HG03139 (cell line): ENCODE data around the gene STX1A.

ENCODE experiments used
- ATAC-seq: cut with Tn5 transposase; IDR thresholded peaks from one replicate; pipeline ENCODE4 v1.9.1; 2021; ENCODE audit not compliant: unreplicated experiment

The STX1A gene

GRCh38 chr7:73708961-73709549 lies 10.4 kb downstream of the STX1A start:
- ATAC-seq = no peak

DNA sequence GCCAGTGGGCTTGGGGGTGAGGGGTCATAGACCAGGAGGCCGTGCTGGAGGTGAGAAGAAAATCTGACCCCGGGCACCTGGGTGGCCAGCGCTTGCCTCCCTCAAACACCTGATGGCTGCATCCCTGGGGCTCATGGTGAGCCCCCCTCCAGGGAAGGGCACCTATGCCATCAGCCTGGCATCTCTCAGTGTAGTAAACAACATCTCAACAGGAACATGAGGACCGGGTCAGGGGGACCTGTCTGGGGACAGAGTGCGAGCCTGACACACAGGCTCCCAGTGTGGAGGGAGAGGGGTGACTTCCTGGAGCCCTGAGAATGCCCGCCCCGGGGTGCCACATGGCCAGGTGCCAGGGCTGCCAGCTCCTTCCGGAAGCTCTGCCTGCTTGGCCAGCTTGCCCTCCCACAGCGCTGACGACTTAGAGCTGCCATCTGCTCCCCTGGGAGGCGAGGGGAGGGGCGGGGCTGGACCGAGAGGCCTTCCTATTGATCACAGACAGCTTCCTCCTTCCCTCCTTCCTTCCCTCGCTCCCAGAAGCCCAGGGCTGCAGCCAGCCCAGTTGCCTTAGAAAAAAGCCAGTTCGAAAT lies 12.3 kb downstream of the STX1A start:
- ATAC-seq = no peak

DNA sequence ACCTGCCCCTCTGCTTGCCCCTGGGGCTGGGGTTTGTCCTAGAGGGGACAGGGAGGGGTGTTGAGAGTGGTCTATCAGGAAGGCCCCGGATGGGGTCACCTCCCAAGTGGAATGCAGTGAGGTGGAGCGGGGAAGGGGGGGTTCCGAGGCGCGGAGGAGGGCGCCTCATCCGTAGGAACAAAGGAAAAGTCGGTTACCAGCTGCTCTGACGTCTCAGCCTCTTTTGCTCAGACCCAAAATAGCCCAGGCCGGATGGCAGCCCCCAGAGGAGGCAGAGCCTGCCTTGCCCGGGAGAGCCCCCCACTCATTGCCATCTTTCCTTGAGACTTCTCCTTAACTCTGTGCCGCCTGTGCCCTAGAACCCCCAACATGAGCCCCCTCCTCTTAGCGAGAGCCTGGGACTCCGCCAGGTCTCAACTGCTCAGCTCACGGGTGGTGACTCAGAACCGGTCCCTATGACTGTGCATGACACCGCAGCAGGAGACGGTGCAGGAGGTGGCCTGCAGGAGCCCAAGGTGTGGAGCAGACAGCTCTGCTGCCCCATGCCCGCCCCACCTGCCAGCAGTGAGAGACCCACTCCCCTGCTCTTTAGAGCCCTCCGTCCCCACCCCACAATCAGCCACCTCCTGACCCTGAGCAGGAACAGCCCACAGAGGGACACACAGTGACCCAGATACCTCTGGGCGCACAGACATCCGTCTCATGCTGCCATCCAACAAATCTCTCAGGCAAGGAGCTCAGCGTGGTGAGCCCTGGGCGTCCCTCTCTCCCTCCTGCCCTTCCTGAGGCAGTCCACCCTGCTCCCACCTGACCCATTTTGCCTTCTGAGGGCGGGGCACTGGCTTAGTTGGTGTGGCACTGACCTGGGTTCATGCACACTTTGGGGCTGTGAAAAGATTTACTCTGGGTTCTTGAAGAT lies 13.1 kb downstream of the STX1A start:
- ATAC-seq = no peak

DNA sequence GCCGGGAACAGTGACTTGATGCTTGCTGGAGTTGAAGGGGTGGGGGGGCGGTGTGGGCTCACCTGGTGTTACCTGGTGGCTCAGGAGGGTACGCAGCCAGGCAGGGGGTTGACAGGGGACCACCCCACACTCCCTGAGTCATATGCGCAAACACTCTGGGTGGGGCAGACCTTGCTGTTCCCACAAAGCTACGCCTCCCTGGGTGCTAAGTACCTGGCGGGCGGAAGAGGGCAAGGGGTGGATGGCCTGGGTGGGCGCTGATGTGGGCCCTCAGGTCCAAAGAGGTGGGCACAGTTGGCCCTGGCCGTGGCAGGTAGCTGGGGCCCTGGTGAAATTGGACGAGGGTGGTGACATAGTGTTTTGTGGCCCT lies 13.9 kb downstream of the STX1A start:
- no peak for ATAC-seq

- no peak for ATAC-seq
Observed at GRCh38 chr7:73704640-73705550, 14.6 kb downstream of the STX1A start.

DNA sequence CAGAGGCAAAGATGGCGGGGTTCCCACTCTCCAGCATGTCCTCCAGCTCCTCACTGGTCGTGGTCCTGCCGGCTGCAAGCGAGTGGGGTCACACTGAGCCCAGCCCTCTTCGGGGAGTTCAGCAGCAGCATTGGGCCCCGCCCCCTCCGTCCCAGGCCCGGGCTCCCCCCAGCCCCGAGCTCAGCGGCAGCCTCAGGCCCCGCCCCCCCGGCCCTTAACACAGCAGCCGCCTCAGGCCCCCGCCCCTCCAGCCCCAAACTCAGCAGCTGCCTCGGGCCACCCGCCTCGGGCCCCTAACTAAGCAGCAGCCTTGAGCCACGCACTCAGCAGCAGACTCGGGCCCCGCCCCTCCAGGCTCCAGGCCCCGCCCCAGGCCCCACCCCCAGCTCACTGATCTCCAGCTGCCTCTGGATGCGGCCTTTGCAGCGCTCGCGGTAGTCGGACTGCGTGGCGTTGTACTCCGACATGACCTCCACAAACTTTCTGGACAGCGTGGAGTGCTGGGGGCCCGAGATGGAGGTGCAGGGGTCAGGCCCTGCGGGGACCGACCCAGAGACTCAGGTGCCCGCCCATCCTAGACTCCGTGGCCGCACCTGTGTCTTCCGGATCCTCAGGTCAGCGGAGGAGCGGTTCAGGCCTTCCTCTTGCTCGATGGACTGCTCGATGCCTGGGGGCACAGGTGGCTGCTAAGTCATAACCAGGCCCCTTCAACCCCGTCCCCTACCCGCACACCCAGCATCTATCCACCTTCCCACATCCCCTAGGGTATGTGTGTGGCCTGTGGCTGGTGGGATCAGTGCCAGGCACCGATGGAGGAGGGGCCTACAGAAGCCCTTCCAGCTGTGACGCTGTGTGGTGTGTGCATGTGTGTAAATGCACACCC lies 15.5 kb downstream of the STX1A start:
- ATAC-seq = no peak

DNA sequence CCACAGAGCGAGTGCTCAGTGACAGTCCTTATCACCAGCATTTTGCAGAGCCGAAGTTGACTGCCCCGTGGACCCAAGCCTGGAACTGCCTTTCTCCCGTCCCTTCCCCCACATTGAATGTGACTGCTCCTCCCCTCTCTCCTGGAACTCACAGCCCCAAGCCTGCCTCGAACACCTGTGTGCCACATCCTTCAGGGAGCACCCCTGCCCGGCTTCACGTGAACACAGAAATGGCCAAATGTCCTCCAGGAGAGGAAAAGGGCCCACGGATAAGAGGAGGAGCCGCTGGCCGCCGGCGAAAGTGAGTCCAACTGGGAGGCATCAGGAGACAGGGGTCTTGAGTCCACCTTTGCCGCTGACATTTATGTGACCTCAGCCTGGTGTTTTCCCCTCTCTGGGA lies 16.2 kb downstream of the STX1A start:
- ATAC-seq = no peak

- ATAC-seq = no peak
Observed at GRCh38 chr7:73702665-73703064, 16.8 kb downstream of the STX1A start.

- ATAC-seq = no peak
Observed at GRCh38 chr7:73702226-73702625, 17.2 kb downstream of the STX1A start.

DNA sequence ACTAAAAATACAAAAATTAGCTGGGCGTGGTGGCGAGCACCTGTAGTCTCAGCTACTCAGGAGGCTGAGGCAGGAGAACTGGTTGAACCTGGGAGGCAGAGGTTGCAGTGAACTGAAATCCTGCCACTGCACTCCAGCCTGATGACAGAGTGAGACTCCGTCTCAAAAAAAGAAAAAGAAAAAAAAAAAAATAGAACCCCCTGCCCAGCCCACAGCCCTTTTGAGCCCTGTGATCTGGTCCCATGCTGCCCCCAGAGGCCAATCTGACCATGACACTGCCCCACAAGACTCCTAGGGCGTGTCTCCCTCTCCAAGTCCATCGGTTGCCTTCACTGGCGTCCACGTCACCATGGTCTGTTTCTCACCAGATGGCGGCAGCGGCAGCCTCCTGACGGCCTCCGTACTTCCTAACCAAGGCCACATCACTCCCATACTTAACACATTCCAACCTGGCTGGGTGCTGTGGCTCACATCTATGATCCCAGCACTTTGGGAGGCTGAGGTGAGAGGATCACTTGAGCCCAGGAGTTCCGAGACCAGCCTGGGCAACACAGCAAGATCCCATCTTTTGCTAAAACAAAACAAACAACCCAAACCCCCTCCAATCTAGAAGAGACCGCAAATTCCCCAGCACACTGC lies 18.0 kb downstream of the STX1A start:
- ATAC-seq = no peak

GRCh38 chr7:73700581-73701134 lies 18.8 kb downstream of the STX1A start:
- ATAC-seq = no peak

DNA sequence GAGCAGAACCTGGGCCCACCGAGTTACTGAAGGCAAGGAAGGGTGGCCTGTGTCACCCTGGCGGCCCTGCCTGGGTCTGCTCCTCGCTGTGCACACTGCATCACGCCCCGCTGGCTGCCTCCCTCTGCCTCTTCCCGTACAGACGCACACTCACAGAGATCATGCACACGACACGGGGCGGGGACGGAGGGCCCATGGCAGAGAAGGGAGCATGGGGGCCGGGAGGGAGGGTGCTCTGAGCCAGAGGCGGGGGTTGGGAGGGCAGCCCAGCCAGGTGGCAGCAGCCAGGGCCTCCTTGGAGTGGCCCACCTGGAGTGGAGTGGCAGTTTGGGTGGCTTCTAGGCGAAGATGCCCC lies 19.4 kb downstream of the STX1A start:
- no peak for ATAC-seq

DNA sequence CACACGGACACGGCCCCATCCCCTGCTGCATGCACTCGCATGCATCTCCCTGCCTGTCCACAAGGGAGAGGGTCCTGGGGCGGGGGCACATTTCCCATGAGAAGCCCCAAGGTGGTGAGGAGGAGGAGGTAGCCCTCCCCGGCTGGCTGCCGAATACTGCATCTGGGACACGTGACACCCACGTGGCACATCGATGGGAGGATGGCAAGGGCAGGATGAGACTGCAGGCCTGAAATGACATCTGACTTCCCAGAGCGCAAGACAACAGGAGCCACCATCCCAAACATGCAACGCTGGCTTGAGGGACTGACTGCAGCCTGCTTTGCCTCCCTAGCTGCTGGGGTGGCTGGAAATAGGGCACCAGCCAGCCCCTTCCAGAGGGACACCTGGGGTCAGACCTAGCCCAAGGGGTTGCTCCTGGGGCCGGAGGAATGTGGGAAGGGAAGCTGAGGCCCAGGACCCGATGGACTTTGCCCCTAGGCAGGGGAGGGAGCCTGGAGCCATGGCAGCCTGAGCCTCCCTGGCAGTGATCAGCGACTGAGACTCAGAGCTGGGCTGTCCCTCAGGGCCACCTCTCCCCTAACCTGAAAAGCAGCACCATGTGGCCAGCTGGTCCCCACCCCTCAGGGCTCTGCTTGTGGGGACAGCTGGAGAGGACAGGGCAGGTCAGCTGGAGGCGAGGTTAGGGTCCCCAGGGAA lies 19.9 kb downstream of the STX1A start:
- no peak for ATAC-seq

GRCh38 chr7:73698410-73698809 lies 21.1 kb downstream of the STX1A start:
- no peak for ATAC-seq

DNA sequence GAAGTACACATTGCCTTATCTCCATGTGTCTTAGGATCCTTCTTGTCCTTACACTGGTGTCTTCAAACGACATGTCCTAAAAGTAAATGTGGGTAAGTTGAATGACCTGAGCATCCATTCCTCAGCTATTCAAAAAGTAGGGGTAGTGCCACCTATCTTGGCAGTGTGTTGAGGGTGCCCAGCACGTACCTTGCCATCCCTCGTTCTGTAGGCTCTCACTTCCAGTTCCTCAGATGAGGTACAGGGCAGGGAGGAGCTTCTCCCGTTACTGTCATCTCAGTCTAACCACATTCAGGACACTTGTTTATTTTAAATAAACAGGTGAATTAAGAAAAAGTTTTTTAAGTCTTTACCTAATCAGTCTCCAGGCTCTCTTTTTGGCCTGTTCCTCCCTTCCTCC lies 23.1 kb downstream of the STX1A start:
- no peak for ATAC-seq

DNA sequence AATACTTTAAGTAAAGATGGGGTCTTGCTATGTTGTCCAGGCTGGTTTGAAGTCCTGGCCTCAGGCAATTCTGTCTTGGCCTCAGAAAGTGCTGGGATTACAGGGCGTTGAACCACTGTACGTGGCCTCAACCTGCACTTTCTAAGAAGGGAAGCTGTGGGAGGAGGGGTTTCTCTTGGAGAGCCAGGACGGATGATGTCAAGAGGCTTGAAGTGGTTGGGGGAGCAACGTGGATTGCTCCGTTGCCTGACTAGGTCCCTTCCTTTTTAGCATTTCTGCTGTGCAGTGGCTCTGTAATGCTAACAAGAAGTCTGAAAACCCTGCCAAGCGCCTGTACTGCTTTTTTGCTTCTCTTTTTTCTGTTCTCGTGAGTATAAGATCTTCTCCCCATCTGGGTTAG lies 28.8 kb downstream of the STX1A start:
- ATAC-seq = no peak

DNA sequence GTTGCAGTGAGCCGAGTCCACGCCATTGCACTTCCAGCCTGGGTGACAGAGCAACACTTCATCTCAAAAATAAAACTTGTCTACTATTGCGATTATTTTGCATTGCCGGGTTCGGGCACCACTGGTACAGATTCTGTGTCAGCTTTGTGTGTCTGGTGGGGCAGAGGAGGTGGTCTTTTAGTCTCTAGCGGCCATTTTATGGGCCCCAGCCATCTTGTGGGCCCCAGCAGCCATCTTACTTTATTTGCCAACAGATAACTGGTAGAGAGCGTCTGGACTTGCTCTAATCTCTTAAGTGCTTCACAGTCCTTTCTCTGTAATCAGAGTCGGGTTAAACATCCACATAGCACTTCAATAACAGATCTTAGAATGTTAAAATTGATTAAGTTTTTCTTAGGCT lies 31.2 kb downstream of the STX1A start:
- ATAC-seq = no peak

DNA sequence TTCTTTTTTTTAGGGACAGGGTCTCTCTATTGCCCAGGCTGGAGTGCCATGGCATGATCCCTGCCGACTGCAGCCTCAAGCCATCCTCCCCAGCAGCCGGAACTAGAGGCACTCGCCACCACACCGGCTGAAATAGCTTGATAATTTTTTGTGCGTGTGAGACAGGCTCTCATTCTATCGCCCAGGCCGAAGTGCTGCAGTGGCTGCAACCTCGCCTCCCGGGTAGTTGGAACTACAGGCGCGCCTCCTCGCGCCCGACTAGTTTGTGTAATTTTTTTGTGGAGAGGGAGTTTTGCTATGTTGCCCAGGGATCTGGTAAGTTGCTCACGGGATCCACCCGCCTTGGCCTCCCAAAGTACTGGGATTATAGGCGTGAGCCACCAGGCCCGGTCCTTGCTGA lies 34.2 kb downstream of the STX1A start:
- no peak for ATAC-seq
